OCI-LY7 (cell line): Measurements from ENCODE around the gene CCDC92B.

Source experiments
- CTCF ChIP-seq: fragments of 200-600 bp; sonication (generic); conservative IDR thresholded peaks from 2 replicates; pipeline ENCODE4 v1.5.1; 2014; ENCODE audit warnings: mild to moderate bottlenecking, antibody characterized with exemption, low read length, moderate library complexity, mixed read lengths
- EZH2phosphoT487 ChIP-seq: fragments of 200-600 bp; sonication (generic); IDR thresholded peaks from 2 replicates; pipeline ENCODE4 v1.6.1; 2018; ENCODE audit warnings: low read depth, borderline replicate concordance, mild to moderate bottlenecking, mixed run types, antibody characterized with exemption, low read length, moderate library complexity, mixed read lengths

DNA sequence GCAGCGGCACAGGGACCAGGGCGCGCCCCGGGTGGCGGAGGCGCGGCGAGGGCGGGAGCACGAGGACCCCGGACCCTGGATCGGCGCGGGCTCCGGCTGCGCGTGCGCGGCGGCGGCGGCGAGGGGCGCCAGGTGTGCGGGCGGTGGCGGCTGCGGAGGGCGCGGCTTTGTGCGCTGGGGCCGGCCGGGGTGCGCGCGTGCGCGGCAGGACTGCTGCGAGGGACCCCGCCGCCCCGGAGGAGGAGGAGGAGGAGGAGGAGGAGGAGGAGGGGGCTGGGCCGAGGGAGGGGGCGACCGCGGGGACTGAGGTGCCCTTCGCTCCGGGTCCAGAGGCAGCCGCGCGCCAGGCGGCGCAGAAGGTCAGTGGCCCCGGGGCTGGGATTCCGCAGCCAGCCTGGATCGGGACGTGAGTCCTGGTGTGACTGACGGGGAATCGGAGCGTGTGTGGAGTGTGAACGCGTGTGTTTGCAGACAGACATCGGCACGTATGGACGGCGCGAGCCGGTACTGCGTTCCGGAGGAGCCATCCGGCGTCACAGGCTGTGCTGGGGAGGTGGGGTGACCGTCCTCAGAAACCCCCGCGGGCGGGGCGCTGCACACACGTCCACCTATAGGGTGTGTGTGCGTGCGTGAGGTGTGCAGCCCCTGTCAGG is 27.3 kb upstream of the CCDC92B start:
- TF ChIP-seq CTCF (no peak), EZH2phosphoT487 (no peak)
